Prostate gland (tissue), 2 donors: ENCODE results near the gene INPP5A. TPM values are rescaled to one million over a fixed set of nuclear protein-coding genes. Genes with fewer than 3 reads are reported as not detected.

Source experiments
- DNase-seq: peaks from one replicate; pipeline ENCODE4 v3.0.0-alpha.2; 2019; ENCODE audit warnings: low spot score
- H3K27ac ChIP-seq, 2 donors: fragments of 200-600 bp; sonication (generic); 2 replicates each; pipeline ENCODE4 v1.5.1; 2017 to 2019
- H3K27me3 ChIP-seq: fragments of 200-600 bp; sonication (generic); replicated peaks from 2 replicates; pipeline ENCODE4 v1.5.1; 2019; ENCODE audit not compliant: insufficient read depth
- H3K36me3 ChIP-seq, 2 donors: fragments of 200-600 bp; sonication (generic); 1 replicate in 1 of 2; 2 replicates in 1 of 2; pipeline versions ENCODE4 v1.5.1 to v1.8.1; 2017 to 2019
- H3K4me1 ChIP-seq: fragments of 200-600 bp; sonication (generic); replicated peaks from 2 replicates; pipeline ENCODE4 v1.5.1; 2019
- H3K4me3 ChIP-seq, 2 donors: fragments of 200-600 bp; sonication (generic); 2 replicates each; pipeline ENCODE4 v1.5.1; 2017 to 2019
- H3K9me3 ChIP-seq: fragments of 200-600 bp; sonication (generic); 2 replicates; pipeline ENCODE4 v1.5.1; 2017
- CTCF ChIP-seq, 4 experiments: fragments of 200-600 bp in 2 of 4; fragments of 450-650 bp in 2 of 4; sonication (generic) in 2 of 4; IDR thresholded peaks; 1 replicate in 3 of 4; 2 replicates in 1 of 4; pipeline ENCODE4 v1.5.1; 2016 to 2019; ENCODE audit warnings: antibody characterized with exemption in 4 of 4, mild to moderate bottlenecking in 2 of 4, moderate library complexity in 2 of 4
- POLR2A ChIP-seq: fragments of 450-650 bp; IDR thresholded peaks from one replicate; pipeline ENCODE4 v1.6.1; 2016; ENCODE audit warnings: antibody characterized with exemption, mild to moderate bottlenecking
- POLR2AphosphoS5 ChIP-seq: sonication (generic); formaldehyde crosslinking; IDR thresholded peaks from one replicate; pipeline ENCODE4 v1.6.1; 2017; ENCODE audit warnings: antibody characterized with exemption
- WGBS: methylation state at CpG from one replicate; pipeline ENCODE4 v1.1.5; 2018; 5-methylcytosine and 5-hydroxymethylcytosine counted together
- intact Hi-C: fragments of 100-400 bp; cut with DNase I; formaldehyde crosslinking; loops from one replicate; pipeline ENCODE4 v1.14.2; 2022
- total RNA-seq, 2 donors: library from RNA; depleted of rRNA; stranded (reverse); fragments of >200 nt; gene quantifications; one replicate each; pipeline ENCODE4 v1.1.0, GENCODE V29; 2016

INPP5A gene
- total RNA-seq, 2 donors from 2014 or later: 49.5 to 83.3 TPM

- intact Hi-C loops: loop anchor here (1.0 to 2.0 kb wide), 2 partner anchors 15 to 72 kb away; no protein-coding TSS in a partner anchor
- Histone ChIP-seq H3K4me1 (peaks cover 13% of the 10 kb centered on the region), H3K9me3 (no peaks in the 10 kb centered on the region), H3K27ac (peak overlapping the region; percentile 91 to 94), H3K27me3 (no peaks in the 10 kb centered on the region), H3K36me3 (no peaks in the 10 kb centered on the region), H3K4me3 (peak overlapping the region; percentile 66 to 74)
- DNase-seq: no peak
- WGBS: 43% methylated on average over 21 of the region's 21 CpGs
- TF ChIP-seq POLR2AphosphoS5: no peak
- TF ChIP-seq CTCF (IDR thresholded peaks at IDR 0.05): no peak
- TF ChIP-seq POLR2A: no peak
Observed at GRCh38 chr10:132536241-132536876, 1.2 kb upstream of the INPP5A start.

GRCh38 chr10:132536877-132537683 is 507 bp upstream of the INPP5A start:
- peak; percentile 100 for DNase-seq
- WGBS: under 1% methylated on average over 81 of the region's 102 CpGs
- H3K36me3 ChIP-seq: no peaks in the 10 kb centered on the region
- peak overlapping the region; percentile 91 to 94 for H3K27ac ChIP-seq
- H3K4me3 ChIP-seq: peak overlapping the region; percentile 66 to 74
- peaks cover 13% of the 10 kb centered on the region for H3K4me1 ChIP-seq
- peak; percentile 15 to 59 (median 36) for TF ChIP-seq CTCF (IDR thresholded peaks at IDR 0.05)
- peak; percentile 78 for TF ChIP-seq POLR2A
- peak; percentile 88 for TF ChIP-seq POLR2AphosphoS5
- H3K9me3 ChIP-seq: no peaks in the 10 kb centered on the region
- H3K27me3 ChIP-seq: no peaks in the 10 kb centered on the region
- intact Hi-C loops: loop anchor here (1.0 to 2.0 kb wide), 2 partner anchors 16 to 72 kb away; no protein-coding TSS in a partner anchor

GRCh38 chr10:132538031-132538789 is 623 bp downstream of the INPP5A start:
- no peaks in the 10 kb centered on the region for H3K9me3 ChIP-seq
- no peak for DNase-seq
- 10% methylated on average over 34 of the region's 42 CpGs for WGBS
- peaks cover 13% of the 10 kb centered on the region for H3K4me1 ChIP-seq
- TF ChIP-seq POLR2AphosphoS5: no peak
- no peak for TF ChIP-seq CTCF (IDR thresholded peaks at IDR 0.05)
- TF ChIP-seq POLR2A: no peak
- H3K36me3 ChIP-seq: no peaks in the 10 kb centered on the region
- peak overlapping the region; percentile 58 to 68 for H3K4me3 ChIP-seq
- intact Hi-C loops: no loop called here
- peak overlapping the region; percentile 81 to 86 for H3K27ac ChIP-seq
- no peaks in the 10 kb centered on the region for H3K27me3 ChIP-seq

DNA sequence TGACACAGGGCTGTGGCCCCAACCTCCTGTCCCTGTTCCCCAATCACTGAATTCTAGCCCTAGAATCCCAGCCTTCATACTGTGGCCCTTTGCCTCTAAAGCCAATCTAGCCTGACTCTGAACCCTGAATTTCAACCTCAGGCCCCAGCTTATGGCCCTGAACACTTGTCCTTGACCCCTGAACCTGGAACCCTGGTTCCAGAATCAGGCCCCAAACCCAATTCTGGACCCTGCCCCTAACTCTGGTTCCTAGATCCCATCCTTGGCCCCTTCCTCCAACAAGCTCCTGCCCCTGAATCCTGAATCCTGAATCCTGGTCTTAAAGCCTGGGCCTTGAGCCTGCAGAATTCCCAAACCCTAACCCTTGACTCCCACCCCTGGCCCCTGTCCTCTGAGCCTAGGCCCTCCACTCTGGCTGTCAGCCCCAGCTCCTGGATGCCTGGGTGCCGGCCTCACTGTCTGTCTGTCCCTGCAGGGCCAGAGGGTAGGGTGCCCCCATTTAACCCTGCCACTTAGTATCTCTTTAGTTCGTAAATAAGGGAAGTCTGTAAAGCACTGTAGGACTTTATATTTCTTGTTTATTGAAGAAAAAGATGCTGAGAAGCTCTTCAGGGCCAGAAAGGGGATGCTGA is 1.3 kb downstream of the INPP5A start:
- Histone ChIP-seq H3K27ac (peak overlapping the region; percentile 81 to 86), H3K9me3 (no peaks in the 10 kb centered on the region), H3K4me1 (peaks cover 13% of the 10 kb centered on the region), H3K27me3 (no peaks in the 10 kb centered on the region), H3K4me3 (peak overlapping the region; percentile 58 to 68), H3K36me3 (no peaks in the 10 kb centered on the region)
- TF ChIP-seq CTCF (IDR thresholded peaks at IDR 0.05) (no peak), POLR2AphosphoS5 (no peak), POLR2A (no peak)
- intact Hi-C loops: no loop called here
- no peak for DNase-seq
- whole genome bisulfite sequencing: 34% methylated on average over 2 of the region's 2 CpGs
